Activated T-cell treated with anti-CD3 and anti-CD28 coated beads, Interleukin-2, amount 50 U/mL, for 4 hours (primary cell): ENCODE data around the gene MFNG. TPM values are rescaled to one million over a fixed set of nuclear protein-coding genes. Genes with fewer than 3 reads are reported as not detected.
"Not testable (repeated sequence)": the region's sequence is repeated elsewhere in the genome, so short reads cannot be mapped to it uniquely, and the experiment has no call there.

Experiments used
- ATAC-seq, 2 donors: fragments of 200-7000 bp; cut with Tn5 transposase; one replicate each; pipeline ENCODE4 v1.10.0; 2021
- DNase-seq: peaks from one replicate; pipeline ENCODE4 v3.0.0-alpha.2; 2020
- H3K27me3 Mint-ChIP-seq: one replicate; pipeline ENCODE4 v1.8.0; 2021; ENCODE audit warnings: low read depth, mixed read lengths
- H3K36me3 Mint-ChIP-seq: one replicate; pipeline ENCODE4 v1.8.0; 2022; ENCODE audit warnings: mixed read lengths; ENCODE audit not compliant: insufficient read depth
- H3K4me1 Mint-ChIP-seq: one replicate; pipeline ENCODE4 v1.8.0; 2021; ENCODE audit warnings: low read depth, mixed read lengths
- H3K4me3 Mint-ChIP-seq: one replicate; pipeline ENCODE4 v1.8.0; 2021; ENCODE audit warnings: mild to moderate bottlenecking, moderate library complexity, mixed read lengths
- H3K9me3 Mint-ChIP-seq: one replicate; pipeline ENCODE4 v1.8.0; 2021; ENCODE audit warnings: mixed read lengths
- total RNA-seq, 3 donors: library from RNA; stranded (reverse); gene quantifications; one replicate each; pipeline ENCODE4 v1.2.1, GENCODE V29; 2021

The MFNG gene
- total RNA-seq, 3 donors from 2014 or later = 157 to 188 (median 184) TPM

DNA sequence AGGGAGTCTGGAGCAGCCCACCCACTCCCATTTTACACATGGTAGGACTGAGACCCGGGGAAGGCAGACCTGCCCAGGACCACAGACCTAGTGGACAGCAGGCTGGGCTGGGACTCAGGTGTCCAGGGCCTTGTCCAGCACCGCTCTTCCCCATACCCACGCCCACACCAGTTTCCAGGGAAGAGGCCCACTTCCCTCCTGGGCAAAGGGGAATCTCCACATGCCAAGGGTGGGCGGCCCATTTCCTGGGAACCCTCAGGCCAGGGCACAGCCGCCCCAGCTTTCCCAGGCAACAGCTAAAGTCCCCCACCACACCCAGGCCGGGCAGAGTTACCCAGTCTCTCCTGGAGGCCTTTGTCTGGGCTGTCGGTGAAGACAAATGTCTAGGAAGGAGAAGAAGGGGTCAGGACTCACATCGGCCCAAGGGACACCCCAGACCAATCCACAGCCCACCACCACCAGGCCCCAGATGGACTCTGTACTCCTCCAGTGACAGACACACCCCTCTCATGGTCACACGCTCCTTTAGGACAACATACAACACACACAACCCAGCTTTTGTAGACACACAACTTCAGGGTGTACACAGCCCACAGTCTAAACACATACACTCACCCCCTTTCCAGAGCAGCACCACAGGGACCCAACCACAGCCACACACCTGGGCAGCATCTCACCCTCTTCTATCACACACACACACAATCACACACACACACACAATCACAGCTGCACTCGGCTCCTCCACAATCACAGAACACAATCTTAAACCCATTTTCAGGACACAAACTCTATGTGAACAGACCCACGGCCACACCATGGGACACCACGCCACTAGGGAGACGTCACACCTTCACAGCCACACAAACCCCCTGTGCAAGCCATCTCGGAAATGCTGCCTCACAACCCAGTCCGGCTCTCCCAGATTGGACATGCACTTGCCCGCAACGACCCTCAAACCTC is 5.5 kb downstream of the MFNG start:
- no peak overlapping the region for H3K4me3 Mint-ChIP-seq
- ATAC-seq = no peak

GRCh38 chr22:37479196-37479595 is 7.0 kb downstream of the MFNG start:
- H3K4me1 Mint-ChIP-seq = peaks cover 30% of the 10 kb centered on the region
- H3K4me3 Mint-ChIP-seq = no peak overlapping the region
- H3K27me3 Mint-ChIP-seq = no peaks in the 10 kb centered on the region
- H3K36me3 Mint-ChIP-seq = peaks cover 19% of the 10 kb centered on the region
- ATAC-seq (no peak), DNase-seq (no peak)
- no peaks in the 10 kb centered on the region for H3K9me3 Mint-ChIP-seq

More for the DNA sequence above, 5.5 kb downstream of the MFNG start:
- H3K27me3 Mint-ChIP-seq = no peaks in the 10 kb centered on the region
- H3K36me3 Mint-ChIP-seq = peaks cover 14% of the 10 kb centered on the region
- H3K9me3 Mint-ChIP-seq = no peaks in the 10 kb centered on the region
- peaks cover 30% of the 10 kb centered on the region for H3K4me1 Mint-ChIP-seq
- DNase-seq = no peak

DNA sequence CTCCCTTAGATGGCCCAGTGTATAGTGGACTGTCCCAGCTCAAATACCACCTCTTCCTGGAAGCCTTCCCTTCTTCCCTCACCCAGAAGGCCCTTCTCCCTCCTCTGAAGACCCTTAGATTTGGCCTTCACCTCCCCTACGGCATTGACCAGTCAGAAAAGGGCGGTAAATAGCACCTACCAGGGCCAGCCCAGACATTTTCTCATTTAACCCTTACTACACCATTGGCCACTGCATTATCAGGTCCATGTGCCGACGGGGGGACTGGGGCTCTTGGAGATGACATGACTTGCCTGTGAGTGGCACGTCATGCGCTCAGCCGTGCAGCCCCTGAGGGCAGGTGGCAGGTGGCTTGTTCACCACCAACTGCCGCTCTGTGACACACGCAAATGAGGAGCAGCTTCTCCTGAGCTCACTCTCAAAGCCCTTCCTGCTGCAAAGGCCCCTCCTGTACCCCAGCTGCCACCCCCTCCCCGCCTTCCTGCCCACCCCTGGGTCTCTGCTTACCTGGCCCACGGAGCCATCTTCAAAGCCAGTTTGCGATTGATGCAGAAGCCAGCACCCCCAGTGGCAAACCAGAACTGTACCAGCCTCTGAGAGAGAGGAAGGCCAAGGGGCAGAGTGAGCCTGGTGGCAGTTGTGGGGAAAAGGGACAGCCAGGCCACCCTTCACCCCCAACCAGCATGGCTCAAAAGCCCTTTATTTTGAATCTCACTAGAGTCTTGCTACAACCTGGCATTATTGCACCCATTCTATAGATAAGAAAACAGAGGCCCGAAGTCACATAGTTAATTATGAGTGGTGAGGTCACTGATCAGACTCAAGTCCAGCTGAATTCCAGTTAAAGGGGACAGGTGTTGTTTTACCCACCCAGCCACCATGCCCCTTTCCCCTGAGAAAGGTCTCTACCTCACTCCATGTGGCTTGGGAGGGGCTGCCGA is 9.5 kb downstream of the MFNG start:
- ATAC-seq (no peak), DNase-seq (no peak)
- Mint-ChIP-seq H3K9me3 (no peaks in the 10 kb centered on the region), H3K4me1 (peaks cover 9% of the 10 kb centered on the region), H3K36me3 (peaks cover 21% of the 10 kb centered on the region), H3K27me3 (no peaks in the 10 kb centered on the region), H3K4me3 (no peak overlapping the region)

DNA sequence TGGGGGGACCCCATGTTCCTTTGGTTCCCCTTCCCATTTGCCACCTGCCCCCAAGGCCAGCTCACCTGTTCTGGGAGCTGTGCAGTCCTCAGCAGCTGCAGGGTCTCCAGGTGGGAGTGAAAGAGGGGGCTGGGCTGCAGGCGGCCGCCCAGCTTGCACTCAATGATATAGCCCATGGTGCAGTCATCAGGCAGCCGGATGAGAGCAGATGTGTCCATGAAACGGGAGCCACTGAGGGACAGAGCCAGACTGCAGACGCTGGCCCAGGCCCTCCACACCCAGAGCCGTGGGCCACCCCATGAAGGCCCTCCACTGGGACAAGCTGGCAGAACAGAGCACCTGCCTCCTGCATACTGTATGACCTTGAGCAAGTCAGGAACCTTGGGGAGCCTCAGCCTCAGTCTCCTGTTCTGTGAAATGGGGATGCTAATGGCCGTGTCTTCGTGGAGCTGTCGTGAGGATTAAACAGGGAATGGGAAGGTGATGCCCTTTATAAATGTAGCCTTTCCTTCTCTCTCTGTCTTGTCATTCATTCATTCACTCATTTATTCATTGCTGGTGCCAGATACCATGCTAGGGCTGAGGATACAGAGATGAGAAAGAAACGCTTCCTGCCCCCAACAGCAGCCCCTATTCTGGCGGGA is 11.6 kb downstream of the MFNG start:
- no peaks in the 10 kb centered on the region for H3K27me3 Mint-ChIP-seq
- peaks cover 26% of the 10 kb centered on the region for H3K36me3 Mint-ChIP-seq
- H3K4me3 Mint-ChIP-seq = no peak overlapping the region
- ATAC-seq (no peak), DNase-seq (no peak)
- no peaks in the 10 kb centered on the region for H3K9me3 Mint-ChIP-seq
- peaks cover 3% of the 10 kb centered on the region for H3K4me1 Mint-ChIP-seq

DNA sequence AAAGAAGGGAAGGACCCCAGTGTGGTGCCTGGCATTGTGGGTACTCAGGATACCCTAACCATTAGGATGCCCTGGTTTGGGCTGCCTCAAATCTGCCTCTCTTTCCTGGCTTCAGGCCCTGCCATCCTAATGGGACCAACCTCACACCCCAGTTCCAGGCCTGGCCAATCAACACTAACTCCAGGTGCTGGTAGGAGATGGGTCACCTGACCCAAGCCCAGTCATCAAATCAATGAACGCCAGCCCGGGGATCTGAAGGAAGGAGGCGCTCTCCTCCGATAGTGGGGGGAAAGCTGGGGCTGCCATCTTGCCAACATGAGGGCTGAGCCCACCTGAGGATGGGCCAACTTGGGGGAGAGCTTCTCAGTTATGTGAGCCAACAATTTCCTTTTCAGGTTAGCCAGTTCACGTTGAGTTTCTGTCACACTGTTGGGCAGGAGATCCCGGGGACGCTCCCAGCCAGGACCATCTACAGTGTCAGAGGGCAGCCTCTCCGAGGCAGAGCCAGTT is 12.7 kb downstream of the MFNG start:
- Mint-ChIP-seq H3K9me3 (no peaks in the 10 kb centered on the region), H3K27me3 (no peaks in the 10 kb centered on the region), H3K4me3 (no peak overlapping the region), H3K4me1 (peaks cover 3% of the 10 kb centered on the region), H3K36me3 (peaks cover 32% of the 10 kb centered on the region)
- DNase-seq (no peak), ATAC-seq (no peak)

DNA sequence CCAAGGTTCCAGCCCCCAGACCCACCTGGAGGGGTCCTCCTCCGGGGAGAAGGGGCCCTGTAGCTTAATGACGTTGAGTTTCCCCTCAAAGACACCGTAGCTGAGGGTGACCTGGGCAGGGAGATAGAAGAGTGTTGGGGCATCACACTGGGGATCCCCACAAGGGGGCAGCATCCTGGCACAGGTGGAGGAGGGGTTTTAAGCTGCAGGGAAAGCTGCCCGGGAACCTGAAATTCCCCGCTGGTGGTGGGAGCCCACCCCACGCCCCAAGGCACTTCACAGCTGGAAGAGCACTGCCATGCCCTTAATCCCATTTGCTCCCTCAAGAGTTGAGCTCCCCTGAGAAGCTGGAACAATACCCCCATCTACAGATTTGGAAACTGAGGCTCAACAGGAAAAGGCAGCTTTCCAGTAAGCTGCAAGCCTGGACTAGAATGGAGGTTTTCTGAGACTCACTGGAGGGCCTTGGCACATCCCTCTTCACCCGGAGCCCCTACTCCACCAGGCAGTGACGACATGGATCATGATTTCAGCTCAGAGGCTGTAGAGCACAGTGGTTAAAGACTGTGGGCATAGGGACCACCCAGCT is 13.7 kb downstream of the MFNG start:
- H3K36me3 Mint-ChIP-seq = peaks cover 37% of the 10 kb centered on the region
- ATAC-seq = no peak
- no peaks in the 10 kb centered on the region for H3K27me3 Mint-ChIP-seq

DNA sequence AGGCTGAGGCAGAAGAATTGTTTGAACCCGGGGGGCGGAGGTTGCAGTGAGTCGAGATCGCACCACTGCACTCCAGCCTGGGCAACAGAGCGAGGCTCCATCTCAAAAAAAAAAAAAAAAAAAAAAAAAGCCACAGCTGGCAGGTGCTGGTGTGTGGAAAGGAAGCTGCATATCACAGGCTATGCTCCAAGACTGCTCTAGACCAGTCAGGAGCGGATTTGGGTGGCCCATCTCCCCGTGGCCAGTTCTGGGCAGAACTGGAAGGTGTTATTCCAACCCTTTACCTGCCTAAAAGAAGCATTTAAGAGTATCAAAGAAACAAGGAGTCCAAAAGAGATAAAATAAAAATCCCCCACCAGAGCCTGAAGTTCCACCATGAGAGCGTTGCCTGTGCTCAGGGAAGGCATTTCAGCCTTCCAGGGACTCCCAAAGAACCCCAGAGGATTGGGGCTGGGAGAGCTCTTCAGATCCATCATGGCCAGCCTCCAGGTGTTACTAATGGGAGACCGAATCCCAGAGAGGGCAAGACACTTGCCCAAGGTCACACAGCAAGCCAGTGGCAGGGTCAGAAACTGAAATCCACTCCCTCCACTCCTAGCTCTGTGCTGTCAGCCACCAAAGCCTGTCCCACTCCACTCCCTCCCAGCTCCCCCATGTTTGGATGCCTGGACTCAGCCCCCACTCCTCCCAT is 14.3 kb downstream of the MFNG start:
- DNase-seq (no peak), ATAC-seq (no peak)
- peaks cover 38% of the 10 kb centered on the region for H3K36me3 Mint-ChIP-seq
- H3K9me3 Mint-ChIP-seq = no peaks in the 10 kb centered on the region
- peaks cover 3% of the 10 kb centered on the region for H3K4me1 Mint-ChIP-seq
- H3K4me3 Mint-ChIP-seq = no peak overlapping the region
- H3K27me3 Mint-ChIP-seq = no peaks in the 10 kb centered on the region

More for the DNA sequence above, 13.7 kb downstream of the MFNG start:
- peaks cover 3% of the 10 kb centered on the region for H3K4me1 Mint-ChIP-seq
- no peaks in the 10 kb centered on the region for H3K9me3 Mint-ChIP-seq
- DNase-seq = peak; percentile 50
- no peak overlapping the region for H3K4me3 Mint-ChIP-seq

- Mint-ChIP-seq H3K4me1 (peaks cover 8% of the 10 kb centered on the region), H3K36me3 (peaks cover 42% of the 10 kb centered on the region), H3K9me3 (no peaks in the 10 kb centered on the region), H3K4me3 (no peak overlapping the region), H3K27me3 (no peaks in the 10 kb centered on the region)
- DNase-seq (no peak), ATAC-seq (no peak)
These were observed 16.1 kb downstream of the MFNG start for GRCh38 chr22:37470087-37470445.

- peaks cover 38% of the 10 kb centered on the region for H3K36me3 Mint-ChIP-seq
These were observed 16.6 kb downstream of the MFNG start for GRCh38 chr22:37469416-37470086.

DNA sequence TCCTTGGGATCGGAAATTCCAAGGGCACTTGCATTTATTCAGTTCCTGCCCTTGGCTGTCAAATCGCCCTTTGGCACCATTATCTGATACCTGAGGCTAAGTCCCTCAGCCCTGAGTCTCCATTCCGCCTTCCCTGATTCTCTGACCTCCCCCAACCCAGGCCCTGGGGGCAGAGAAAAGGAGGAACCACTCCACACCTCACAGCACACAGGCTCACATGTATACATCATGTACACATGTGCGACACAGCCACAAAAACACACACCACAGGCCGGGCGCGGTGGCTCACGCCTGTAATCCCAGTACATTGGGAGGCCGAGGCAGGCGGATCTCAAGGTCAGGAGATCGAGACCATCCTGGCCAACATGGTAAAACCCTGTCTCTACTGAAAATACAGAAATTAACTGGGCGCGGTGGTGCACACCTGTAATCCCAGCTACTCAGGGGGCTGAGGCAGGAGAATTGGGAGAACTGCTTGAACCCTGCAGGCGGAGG is 17.9 kb downstream of the MFNG start:
- H3K36me3 Mint-ChIP-seq = peaks cover 35% of the 10 kb centered on the region
- H3K9me3 Mint-ChIP-seq, H3K4me1 Mint-ChIP-seq, DNase-seq, H3K4me3 Mint-ChIP-seq, ATAC-seq, H3K27me3 Mint-ChIP-seq: not testable (repeated sequence)

More at GRCh38 chr22:37469416-37470086, 16.6 kb downstream of the MFNG start:
- H3K27me3 Mint-ChIP-seq = no peaks in the 10 kb centered on the region
- ATAC-seq (no peak), DNase-seq (no peak)
- H3K4me3 Mint-ChIP-seq = no peak overlapping the region
- H3K4me1 Mint-ChIP-seq = peaks cover 8% of the 10 kb centered on the region
- H3K9me3 Mint-ChIP-seq = no peaks in the 10 kb centered on the region

- ATAC-seq = no peak
- Mint-ChIP-seq H3K9me3 (no peaks in the 10 kb centered on the region), H3K27me3 (no peaks in the 10 kb centered on the region), H3K4me3 (no peak overlapping the region), H3K4me1 (peaks cover 8% of the 10 kb centered on the region), H3K36me3 (peaks cover 35% of the 10 kb centered on the region)
- DNase-seq = no peak
These were observed 18.7 kb downstream of the MFNG start for GRCh38 chr22:37467391-37467955.

DNA sequence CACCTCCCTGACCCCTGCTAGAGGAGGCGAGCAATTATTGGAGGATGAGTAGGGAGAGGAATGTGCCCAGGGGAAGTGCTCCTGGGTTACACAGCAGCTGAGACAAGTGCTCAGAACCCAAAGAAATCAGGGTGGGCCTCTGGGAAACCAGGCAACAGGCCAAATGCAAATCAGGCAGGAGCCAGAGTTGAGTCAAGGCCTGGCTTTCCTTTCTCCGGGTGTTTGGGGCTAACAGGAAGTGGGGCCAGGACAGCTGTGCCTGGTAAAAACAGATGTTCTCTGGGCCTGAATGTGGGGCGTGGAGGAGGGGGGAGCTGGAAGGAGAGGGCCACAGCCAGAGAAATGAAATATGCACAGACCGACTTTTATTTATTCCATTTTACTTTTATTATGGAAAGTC is 22.0 kb downstream of the MFNG start:
- Mint-ChIP-seq H3K27me3 (no peaks in the 10 kb centered on the region), H3K9me3 (no peaks in the 10 kb centered on the region), H3K4me3 (no peak overlapping the region), H3K36me3 (peaks cover 36% of the 10 kb centered on the region), H3K4me1 (peaks cover 5% of the 10 kb centered on the region)
- ATAC-seq (no peak), DNase-seq (no peak)
